AG09309 (cell line): ENCODE measurements around the gene PHEX.

Source experiments
- DNase-seq: peaks from one replicate; pipeline ENCODE4 v3.0.0-alpha.2; 2010; ENCODE audit warnings: low read depth
- H3K4me3 ChIP-seq: 2 replicates; pipeline ENCODE4 v1.5.1; 2011; ENCODE audit warnings: mild to moderate bottlenecking, low read depth, low read length, moderate library complexity; ENCODE audit not compliant: control insufficient read depth
- CTCF ChIP-seq: IDR thresholded peaks from 2 replicates; pipeline ENCODE4 v1.5.1; 2011; ENCODE audit warnings: mild to moderate bottlenecking, low read depth, low read length, inconsistent platforms; ENCODE audit not compliant: insufficient read depth, control insufficient read depth; ENCODE audit errors: missing control alignments

PHEX gene

GRCh38 chrX:22024577-22024976, 7.5 kb upstream of the PHEX start:
- no peak overlapping the region for H3K4me3 ChIP-seq
- no peak for TF ChIP-seq CTCF
- DNase-seq = no peak

- no peak for TF ChIP-seq CTCF
- no peak overlapping the region for H3K4me3 ChIP-seq
- no peak for DNase-seq
These were observed 6.4 kb upstream of the PHEX start for GRCh38 chrX:22025751-22026150.

- no peak for TF ChIP-seq CTCF
- no peak for DNase-seq
- no peak overlapping the region for H3K4me3 ChIP-seq
These were observed 5.4 kb upstream of the PHEX start for GRCh38 chrX:22026731-22027130.

GRCh38 chrX:22032506-22032905, 381 bp downstream of the PHEX start:
- H3K4me3 ChIP-seq = no peak overlapping the region
- no peak for DNase-seq
- no peak for TF ChIP-seq CTCF

GRCh38 chrX:22033818-22034217, 1.7 kb downstream of the PHEX start:
- no peak overlapping the region for H3K4me3 ChIP-seq
- DNase-seq = no peak
- TF ChIP-seq CTCF = no peak

GRCh38 chrX:22035236-22035635, 3.1 kb downstream of the PHEX start:
- no peak for DNase-seq
- TF ChIP-seq CTCF = no peak
- H3K4me3 ChIP-seq = no peak overlapping the region

- DNase-seq = no peak
- H3K4me3 ChIP-seq = no peak overlapping the region
- TF ChIP-seq CTCF = no peak
These were observed 5.1 kb downstream of the PHEX start for GRCh38 chrX:22037225-22037624.
